HuH-7.5 (cell line): ENCODE results near the gene SCO2.

Experiments used
- DNase-seq: peaks from one replicate; pipeline ENCODE4 v3.0.0; 2011; ENCODE audit warnings: low spot score

The SCO2 gene, protein sequence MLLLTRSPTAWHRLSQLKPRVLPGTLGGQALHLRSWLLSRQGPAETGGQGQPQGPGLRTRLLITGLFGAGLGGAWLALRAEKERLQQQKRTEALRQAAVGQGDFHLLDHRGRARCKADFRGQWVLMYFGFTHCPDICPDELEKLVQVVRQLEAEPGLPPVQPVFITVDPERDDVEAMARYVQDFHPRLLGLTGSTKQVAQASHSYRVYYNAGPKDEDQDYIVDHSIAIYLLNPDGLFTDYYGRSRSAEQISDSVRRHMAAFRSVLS

DNA sequence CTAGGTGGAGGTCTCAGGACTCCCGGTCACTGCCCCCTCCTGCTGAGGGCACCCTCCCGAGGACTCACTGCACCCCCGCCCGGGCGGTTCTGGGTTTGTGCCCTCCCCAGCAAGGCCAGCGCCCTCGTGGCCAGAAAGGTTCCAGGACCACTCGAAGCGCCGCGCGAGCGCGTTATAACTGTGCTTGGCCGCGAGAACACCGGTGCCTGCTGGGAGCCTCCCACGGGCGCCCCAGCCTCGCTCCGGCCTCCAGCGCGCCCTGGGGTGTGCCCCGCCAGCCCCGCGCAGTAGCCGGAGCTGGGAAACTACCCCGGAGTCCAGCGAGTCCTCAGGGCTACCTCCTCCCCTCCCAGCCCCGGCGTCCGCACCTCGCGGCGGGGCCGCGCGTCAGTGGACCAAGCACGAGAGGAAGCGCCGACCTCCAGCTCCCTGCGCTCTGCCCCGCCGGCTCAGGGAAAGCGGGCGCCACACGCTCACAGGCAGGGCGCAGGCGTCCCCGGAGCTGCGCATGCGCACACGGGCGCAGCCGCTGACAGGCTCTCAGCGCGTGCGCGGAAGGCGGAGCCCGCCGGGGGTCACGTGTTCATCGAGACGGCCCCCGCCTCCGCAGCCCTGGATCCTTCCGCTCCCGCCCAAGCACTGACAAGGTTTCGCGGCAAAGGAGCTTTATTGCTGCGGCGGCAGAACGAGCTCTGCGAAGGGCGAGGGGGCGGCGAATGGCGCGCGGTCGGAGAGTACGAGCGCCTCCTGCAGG lies at the start of gene SCO2:
TSS of gene SCO2 (minus strand) at position 495 of the 754 bp plus-strand sequence. CDS start 1,187 bp downstream, outside the sequence.
- DNase-seq = peak; percentile 100

DNA sequence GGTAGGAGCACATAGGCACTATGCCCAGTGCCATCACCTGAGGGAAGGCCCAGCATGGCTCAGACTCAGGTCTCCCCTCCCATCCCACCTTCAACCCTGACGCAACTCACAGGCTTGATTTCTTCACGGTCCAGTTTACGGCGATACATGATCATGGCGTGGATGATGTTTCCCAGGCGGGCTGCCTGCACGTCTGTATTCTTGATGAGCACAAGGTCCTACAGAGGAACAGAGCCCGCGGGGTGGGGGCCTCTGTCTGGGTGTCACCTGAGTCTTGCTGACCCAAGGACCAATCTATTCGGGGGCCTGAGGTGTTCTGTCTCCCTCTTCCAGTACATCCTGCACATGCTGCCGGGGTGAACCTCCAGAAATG lies 49.0 kb upstream of the SCO2 start:
- DNase-seq = no peak

DNA sequence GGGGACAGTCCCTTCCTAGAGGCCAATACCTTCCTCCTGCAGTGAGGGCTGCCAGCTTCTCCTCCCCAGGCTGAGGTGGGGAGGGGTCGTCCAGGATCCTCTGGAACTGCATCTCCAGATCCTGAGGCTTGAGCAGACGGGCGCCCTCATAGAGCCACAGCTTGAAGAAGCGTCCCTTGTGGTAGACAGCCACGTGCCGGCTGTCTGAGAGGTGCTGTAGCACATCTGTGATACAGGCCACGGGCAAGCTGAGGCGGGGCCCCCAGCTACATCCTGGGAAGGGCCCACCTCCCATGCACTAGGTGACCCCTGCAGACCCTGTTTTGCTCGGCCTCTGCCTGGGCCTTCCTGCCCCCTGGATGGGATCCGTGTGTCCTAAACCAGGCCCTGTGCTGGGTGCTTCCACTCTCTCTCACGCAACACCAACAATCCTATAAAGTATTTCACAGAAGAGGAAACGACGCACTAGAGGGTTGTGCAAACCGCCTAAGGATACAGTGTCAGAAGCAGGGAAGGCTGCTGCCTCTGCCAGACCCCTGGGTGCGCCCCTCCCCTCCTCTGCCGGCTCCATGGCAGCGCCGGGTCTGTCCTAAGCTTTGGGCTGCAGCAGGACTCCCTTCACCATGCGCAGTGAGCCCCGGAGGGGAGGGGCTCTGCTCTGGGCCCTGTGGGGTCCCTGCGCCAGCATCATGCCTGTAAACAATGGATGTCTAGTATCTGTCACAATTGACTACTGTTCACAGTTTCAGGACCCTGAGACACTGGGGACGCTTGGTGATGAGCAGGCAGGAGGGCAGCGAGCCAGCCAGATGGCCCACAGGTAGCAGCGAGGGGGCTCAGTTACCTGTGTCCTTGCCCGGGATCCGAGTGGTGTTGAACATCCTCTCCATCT lies 48.3 kb upstream of the SCO2 start:
- no peak for DNase-seq

DNA sequence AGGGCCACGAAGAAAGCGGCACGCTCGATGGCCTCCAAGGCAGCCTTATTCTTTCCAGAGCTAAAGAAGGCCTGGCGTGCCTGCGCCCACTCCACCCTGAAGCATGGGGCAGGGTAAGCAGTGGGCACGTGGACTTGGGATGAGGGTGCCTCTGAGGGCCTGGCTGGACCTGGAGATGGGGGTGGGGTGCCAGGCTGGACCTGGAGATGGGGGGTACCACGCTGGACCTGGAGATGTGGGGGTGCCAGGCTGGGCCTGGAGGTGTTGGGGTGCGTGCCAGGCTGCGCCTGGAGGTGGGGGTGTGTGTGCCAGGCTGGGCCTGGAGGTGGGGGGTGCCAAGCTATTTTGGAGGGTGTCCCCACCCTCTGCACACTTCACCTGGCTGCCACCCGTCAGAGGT lies 47.6 kb upstream of the SCO2 start:
- DNase-seq = no peak

DNA sequence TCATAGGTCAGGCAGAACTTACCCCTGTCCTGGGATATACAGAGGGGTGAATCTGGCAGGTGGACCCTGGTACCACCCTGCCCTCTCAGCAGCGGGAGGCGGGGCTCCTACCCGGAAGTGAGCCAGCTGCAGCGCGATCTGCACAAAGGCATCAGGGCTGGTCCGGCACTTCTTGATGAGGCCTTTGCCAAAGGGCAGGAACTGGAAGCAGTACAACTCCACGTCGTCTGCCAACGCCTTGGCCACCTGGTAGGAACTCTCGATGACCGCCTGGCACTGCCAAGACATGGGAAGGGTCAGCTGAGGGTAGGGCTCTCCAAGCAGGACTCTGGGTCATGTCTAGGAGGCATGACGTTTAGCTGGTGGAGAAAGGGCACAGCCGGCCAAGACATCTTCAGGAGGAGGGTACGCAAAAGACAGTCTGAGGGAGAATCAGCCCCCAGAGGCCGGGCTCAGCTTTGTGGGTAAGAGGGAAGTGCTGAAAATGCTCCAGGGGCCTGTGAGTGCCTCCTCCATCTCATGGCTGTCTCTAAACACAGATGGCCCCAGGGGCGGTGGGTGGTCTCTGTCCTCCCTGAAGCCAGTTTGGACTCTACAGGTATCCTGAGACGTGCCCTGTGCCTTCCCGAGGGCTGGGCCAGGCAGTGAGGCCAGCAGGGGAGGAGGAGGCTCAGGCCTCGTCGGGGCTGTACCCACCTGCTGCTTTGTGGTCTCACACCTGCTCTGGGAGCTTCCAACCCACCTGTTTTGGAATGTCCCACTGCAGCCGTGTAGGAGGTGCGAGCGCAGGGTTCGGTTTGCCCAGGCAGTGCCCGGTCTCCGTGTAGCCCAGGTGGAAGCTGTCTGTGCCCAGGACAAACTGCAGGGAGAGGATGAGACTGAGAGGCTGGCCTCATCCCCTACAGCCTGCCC lies 46.1 kb upstream of the SCO2 start:
- DNase-seq = no peak

DNA sequence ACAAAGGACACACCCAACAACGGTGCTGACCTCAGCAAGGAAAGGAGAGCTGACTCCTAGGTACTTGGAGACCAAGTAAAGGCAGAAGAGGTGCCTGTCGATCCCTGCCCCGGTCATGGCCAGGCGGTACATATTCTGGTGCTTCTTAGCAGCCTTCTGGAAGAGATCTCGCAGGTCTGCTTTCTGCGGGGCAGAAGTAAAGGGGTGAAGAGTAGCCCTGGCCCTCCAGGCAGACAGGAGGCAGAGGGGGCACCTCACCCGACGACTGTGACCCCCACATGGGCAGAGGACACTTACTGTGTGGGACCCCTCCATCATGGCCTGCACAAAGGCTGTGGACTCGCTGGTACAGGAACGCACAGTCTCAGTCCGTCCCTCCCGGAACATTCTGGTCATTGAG lies 45.5 kb upstream of the SCO2 start:
- DNase-seq = no peak

DNA sequence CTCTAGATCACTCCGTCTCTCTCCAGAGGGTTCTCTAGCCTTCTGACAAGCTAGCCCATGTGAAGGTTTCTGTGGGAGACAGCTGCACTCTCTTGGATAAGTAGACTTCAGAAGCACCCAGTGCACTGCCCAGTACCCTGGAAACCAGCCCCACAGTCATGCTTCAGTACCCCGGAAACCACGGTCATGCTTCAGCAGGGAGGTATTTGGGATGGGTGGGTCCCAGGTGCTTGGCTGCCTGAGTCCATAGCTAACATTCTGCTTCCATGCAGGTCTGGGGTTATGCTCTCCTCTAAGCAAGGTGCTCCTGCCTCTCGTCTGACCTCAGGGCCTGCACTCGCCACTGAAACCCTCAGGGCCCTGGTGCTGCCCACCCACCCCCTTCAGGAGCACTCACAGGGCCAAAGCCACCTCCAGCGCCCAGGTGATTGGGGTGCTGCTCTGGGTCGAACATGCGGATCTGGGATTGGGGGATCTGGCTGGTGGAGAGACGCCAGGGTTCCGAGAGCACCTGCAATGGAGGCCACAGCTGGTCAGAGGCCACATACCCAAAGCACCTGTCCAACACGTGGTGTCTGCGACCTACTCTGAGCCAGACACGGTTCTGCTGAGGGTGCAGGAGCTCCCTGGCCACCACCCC lies 44.6 kb upstream of the SCO2 start:
- DNase-seq = no peak

DNA sequence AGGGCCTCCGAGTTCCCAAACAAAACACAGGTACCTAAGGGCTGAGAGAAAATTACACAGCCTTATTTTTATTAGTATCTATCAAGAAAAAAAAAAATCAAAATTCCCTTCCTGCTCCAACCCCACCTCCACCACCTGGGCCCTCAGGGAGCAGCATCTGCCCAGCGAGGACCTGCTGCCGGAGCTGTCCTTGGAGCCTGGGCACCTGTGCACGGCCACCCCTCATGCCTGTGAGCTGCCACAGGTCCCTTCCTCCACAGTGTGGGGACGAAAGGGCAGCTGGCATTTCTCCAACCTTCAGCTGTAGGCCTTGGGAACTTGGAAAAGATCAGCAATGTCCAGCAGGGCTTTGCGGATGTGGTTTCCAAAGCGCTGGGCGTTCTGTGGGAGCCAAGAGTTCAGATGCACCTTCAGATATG lies 43.7 kb upstream of the SCO2 start:
- DNase-seq = no peak

DNA sequence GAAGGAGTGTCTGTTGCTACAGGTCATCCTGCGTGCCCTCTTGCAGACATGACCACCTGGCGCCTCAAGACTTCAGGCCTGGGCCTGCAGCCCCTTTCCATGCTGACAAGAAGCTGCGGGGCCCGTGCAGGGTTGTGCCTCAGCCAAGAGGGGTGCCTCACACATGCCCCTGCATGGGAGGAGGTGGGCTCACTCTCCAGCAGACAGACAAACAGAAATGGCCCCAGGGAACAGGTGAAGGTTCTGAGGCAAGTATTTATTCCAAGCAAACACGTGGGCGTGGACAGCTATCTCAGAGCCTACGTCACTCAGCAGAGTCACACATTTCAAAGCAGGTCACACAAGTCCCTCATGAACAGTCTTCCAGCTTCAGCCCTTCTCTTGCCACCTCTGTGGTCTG lies 43.2 kb upstream of the SCO2 start:
- DNase-seq = no peak

DNA sequence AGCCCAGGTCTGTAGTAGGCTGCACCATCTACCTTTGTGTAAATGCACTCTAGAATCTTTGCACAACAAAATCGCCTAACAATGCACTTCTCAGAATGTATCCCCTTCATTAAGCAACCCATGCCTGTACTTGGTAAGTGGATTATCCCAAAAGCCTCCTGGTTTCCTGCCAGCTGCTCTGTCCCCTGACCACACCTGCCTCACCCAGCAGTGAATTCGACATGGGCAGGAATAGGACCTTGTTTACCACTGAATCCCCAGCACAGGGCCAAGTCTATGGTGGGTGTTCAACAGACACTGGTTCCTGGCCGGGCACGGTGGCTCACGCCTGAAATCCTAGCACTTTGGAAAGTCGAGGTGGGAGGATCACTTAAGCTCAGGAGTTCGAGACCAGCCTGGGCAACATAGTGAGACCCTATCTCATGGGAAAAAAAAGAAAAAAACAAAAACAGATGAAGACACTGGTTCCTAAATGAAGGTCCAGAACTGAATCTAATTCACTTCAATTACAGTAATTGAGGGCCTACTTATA lies 42.4 kb upstream of the SCO2 start:
- DNase-seq = no peak

DNA sequence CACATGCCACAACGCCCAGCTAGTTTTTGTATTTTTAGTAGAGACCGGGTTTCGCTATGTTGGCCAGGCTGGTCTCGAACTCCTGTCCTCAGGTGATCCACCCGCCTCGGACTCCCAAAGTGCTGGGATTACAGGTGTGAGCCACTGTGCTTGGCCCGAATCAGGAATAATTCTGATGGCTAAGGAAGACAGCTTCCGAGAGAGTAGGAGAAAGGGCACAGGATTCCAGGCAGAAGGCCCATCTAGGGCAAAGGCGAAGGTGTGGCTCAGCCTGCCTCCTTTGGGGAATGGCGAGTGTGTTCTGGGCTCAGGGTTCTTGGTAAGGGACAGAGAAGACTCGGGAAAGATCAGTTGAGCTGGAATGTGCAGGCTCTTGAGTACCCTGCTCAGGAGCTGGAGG lies 38.9 kb upstream of the SCO2 start:
- no peak for DNase-seq

DNA sequence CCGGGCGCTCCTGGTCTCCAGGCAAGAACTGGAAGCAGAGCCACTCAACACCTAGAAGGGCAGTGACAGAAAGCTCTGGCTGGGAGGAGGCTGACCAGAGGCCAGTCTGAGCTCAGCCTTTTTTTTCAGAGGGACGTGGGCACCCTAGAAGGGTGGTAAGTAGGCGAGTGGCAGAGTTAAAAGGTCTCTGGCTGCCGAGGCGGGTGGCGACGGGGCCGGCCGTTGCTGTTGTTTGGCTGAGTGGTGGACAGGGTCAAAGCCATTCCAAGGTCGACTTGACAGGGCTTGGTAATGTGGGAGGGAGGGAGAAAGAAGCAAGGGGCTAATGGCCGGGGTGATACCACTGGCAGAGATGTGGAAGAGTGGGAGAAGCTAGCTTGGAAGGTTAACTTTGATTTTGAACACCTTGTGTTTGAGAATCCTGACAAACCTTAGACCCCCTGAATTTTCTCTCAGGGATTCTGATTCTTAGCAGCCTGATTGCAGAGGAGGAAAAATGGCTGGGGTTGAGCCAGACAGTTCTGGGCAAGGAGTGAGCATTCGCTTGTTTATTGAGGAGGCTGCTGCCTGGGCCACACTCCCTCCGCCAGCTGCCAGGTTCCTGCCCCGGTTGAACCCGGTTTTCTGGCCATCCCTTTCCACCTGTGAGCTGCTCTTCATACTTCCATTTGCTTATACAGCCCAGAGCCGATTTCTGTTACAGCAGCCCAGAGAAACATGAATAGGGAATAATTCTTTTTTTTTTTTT lies 38.2 kb upstream of the SCO2 start:
- no peak for DNase-seq

DNA sequence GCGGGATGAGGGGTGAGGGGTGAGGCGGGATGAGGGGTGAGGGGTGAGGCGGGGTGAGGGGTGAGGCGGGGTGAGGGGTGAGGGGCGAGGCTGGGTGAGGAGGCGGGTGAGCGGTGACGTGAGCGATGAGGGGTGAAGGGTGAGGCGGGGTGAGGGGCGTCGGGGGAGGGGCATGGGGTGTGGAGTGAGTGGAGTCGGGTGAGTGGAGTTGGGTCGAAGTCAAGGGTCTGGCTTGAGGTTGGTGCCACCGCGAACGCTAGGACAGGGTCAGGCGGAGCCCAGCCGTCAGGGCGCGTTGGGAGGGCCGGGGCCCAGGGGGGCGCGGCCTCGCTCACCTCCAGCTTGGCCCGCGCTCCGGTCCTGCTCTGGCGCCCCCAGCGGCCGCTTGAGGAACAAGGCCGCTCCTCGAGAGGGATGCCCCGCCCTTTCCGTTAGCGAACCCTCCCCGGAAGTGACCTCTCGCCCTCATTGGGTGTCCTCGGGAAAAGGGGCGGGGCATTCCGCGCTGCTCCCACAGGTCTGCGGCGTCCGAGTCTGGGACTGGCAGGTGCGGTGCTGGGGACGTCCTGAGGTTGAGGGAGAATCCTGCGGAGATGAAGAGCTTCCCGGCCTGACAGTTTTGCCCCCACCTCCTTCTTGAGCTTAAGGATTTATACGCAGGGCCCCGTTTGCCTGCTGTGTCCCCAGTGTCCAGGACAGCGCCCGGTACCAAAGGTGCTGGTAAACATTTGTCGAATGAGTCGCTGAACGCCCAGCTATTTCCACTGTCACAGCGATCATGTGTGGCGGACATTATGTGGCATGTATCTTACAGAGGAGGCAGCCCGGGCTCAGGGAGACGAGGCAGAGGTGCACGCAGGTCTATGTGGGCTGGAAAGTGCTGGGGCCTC lies 37.4 kb upstream of the SCO2 start, which contains the start of gene SYCE3:
TSS of gene SYCE3 (minus strand) at position 397 of the 890 bp plus-strand sequence. CDS start 6,514 bp downstream, outside the sequence.
- peak; percentile 95 for DNase-seq

DNA sequence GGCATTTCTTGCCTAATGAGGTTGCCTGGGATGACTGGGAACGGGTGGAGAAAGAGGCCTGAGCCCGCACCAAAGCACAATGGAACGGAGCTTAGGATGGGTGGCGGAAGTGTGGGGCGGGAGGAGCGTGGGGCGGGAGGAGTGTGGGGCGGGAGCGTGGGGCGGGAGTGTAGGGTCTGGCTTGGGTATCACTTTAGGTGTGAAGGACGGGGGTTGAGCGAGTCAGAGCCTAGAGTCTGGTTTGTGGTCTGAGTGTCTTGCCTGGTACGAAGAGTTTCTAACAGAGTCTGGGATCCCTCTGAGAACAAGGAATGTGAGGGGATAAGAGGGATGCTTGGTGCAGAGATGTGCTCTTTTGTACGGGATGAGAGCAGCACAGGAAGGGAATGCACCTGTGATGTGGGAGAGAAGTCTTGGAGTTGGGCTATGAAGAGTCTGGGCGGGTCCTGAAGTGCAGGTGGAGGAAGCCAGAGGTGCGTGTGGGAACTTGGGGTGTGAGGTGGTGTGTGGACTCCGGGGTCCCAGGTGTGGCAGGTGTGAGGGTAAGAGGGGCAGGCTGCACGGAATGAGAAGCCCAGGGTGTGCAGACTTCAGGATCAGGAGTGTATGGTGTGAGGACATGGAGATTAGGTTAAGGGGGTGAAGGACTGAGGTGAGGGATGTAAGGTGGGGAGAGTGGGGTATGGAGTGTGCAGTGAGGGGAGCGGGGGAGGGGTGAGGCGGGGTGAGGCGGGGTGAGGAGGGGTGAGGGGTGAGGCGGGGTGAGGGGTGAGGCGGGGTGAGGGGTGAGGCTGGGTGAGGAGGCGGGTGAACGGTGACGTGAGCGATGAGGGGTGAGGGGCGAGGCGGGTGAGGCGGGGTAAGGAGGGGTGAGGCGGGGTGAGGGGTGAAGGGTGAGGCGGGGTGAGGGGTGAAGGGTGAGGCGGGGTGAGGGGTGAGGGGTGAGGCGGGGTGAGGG lies 36.3 kb upstream of the SCO2 start:
- no peak for DNase-seq

DNA sequence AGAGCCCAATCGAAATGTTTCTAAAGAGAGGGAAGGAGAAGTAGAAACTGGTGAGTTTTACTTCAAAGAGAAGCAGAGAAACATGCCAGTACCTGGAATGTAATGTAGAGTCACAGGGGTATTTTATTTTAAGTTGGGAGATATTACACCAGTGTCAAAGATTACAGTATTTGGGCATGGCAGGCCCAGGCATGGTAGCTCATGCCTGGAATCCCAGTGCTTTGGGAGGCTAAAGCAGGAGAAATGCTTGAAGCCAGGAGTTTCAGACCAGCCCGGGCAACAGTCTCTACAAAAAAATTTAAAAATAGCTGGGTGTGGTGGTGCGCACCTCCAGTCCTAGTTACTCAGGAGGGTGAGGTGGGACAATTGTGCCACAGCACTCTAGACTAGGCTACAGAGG lies 34.6 kb upstream of the SCO2 start:
- no peak for DNase-seq

DNA sequence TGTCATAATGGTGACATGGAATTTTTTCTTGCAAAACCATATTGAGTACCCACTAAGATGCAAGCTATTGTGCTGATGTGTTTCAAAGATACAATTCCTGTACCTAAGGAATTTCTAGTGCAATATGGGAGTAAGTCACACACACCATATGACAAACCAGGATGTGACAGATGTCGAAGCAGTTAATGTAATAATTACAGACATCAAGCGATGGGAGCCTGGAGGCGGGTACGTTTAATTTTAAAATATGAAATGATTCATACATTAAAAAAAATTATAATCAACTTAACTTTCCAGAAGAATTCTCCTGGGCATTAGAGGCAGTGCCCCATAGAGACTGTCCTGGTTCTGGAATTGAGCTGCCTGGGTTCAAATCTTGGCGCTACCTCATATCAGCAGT lies 31.3 kb upstream of the SCO2 start:
- no peak for DNase-seq

DNA sequence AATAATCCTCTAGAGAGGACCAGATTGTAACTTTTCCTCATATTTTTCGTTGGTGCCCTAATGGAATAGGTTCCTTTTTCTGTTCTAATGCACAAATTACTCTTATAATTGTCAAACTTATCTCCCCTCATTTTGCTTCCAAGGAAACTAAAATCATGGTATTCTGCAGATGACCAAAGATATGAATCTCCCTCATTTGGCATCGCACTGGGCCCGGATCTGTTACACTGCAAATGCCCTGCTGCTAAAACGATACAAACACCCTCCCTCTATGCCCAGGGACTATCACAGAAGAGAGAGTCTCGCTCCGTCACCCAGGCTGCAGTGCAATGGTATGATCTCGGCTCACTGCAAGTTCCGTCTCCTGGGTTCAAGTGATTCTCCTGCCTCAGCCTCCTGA lies 27.9 kb upstream of the SCO2 start:
- DNase-seq = no peak
